Peyer's patch (tissue), 4 donors: Measurements from ENCODE around the gene LPGAT1. TPM values are rescaled to one million over a fixed set of nuclear protein-coding genes. Genes with fewer than 3 reads are reported as not detected.

Source experiments
- DNase-seq, 3 donors: peaks; one replicate each; pipeline ENCODE4 v3.0.0-alpha.2; 2017 to 2019
- H3K27ac ChIP-seq, 4 donors: fragments of 200-600 bp; sonication (generic); one replicate each; pipeline ENCODE4 v1.5.1; 2016 to 2019
- H3K27me3 ChIP-seq, 2 donors: fragments of 200-600 bp; sonication (generic); one replicate each; pipeline ENCODE4 v1.5.1; 2019
- H3K36me3 ChIP-seq, 3 donors: fragments of 200-600 bp; sonication (generic); one replicate each; pipeline ENCODE4 v1.5.1; 2016 to 2019
- H3K4me1 ChIP-seq, 4 donors: fragments of 200-600 bp; sonication (generic); one replicate each; pipeline ENCODE4 v1.5.1; 2016 to 2019
- H3K4me3 ChIP-seq, 4 donors: fragments of 200-600 bp; sonication (generic); 1 replicate in 3 of 4; 2 replicates in 1 of 4; pipeline ENCODE4 v1.5.1; 2016 to 2019; ENCODE audit warnings: mild to moderate bottlenecking in 1 of 4
- H3K9me3 ChIP-seq, 4 donors: fragments of 200-600 bp; sonication (generic); one replicate each; pipeline ENCODE4 v1.5.1; 2016 to 2019; ENCODE audit warnings: mild to moderate bottlenecking in 1 of 4
- POLR2A ChIP-seq, 2 donors: fragments of 450-650 bp; IDR thresholded peaks; one replicate each; pipeline ENCODE4 v1.5.1; 2017; ENCODE audit warnings: antibody characterized with exemption in 2 of 2, mild to moderate bottlenecking in 2 of 2, moderate library complexity in 2 of 2
- total RNA-seq, 4 donors: library from RNA; depleted of rRNA; stranded (reverse); fragments of >200 nt; gene quantifications; one replicate each; pipeline ENCODE4 v1.1.0, GENCODE V29; 2016
- TF ChIP-seq, protein P1 (sequence below), 6 experiments: fragments of 450-650 bp in 4 of 6; fragments of 200-600 bp in 2 of 6; sonication (generic) in 1 of 6; IDR thresholded peaks; one replicate each; pipeline ENCODE4 v1.5.1; 2017 to 2019; ENCODE audit warnings: antibody characterized with exemption in 6 of 6, mild to moderate bottlenecking in 3 of 6, moderate library complexity in 1 of 6

The LPGAT1 gene
- total RNA-seq, 4 donors from 2014 or later: 18.2 to 171 (median 138) TPM

- H3K27ac ChIP-seq: peak overlapping the region in 2 of 4 donors; percentile 10 to 22
- peaks cover 0 to 14% (median 0%) of the 10 kb centered on the region in 3 donors for H3K36me3 ChIP-seq
- H3K4me1 ChIP-seq: peaks cover 0 to 6% (median 0%) of the 10 kb centered on the region in 4 donors
- H3K9me3 ChIP-seq: no peaks in the 10 kb centered on the region
- no peaks in the 10 kb centered on the region for H3K27me3 ChIP-seq
- peak in 1 of 3 donors; percentile 70 for DNase-seq
- H3K4me3 ChIP-seq: no peak overlapping the region
- TF ChIP-seq, protein P1, sequence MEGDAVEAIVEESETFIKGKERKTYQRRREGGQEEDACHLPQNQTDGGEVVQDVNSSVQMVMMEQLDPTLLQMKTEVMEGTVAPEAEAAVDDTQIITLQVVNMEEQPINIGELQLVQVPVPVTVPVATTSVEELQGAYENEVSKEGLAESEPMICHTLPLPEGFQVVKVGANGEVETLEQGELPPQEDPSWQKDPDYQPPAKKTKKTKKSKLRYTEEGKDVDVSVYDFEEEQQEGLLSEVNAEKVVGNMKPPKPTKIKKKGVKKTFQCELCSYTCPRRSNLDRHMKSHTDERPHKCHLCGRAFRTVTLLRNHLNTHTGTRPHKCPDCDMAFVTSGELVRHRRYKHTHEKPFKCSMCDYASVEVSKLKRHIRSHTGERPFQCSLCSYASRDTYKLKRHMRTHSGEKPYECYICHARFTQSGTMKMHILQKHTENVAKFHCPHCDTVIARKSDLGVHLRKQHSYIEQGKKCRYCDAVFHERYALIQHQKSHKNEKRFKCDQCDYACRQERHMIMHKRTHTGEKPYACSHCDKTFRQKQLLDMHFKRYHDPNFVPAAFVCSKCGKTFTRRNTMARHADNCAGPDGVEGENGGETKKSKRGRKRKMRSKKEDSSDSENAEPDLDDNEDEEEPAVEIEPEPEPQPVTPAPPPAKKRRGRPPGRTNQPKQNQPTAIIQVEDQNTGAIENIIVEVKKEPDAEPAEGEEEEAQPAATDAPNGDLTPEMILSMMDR (IDR thresholded peaks at IDR 0.05): peak in 2 of 6 experiments; percentile 13 to 35
- TF ChIP-seq POLR2A (IDR thresholded peaks at IDR 0.05): no peak
Measured at GRCh38 chr1:211783897-211784296, 46.7 kb downstream of the LPGAT1 start.

DNA sequence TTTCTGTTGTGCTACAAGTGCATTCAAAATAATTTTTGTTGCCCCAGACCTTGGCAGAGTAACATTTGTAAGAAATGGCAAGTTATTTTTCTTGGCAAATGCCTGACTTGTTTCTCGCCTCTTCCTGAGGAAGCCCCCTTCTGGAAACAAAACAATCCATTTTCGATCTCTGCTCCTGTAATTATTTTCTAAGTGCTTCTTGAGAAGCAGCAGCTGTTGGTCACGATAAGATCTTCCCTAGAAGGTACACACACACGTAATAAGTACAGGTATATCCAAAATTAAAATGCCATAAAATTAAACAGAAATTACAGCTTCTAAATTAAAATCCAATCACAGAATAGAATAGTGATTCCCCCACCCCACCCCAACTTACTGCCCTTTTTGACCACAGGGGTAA, 47.3 kb downstream of the LPGAT1 start:
- Histone ChIP-seq H3K27me3 (no peaks in the 10 kb centered on the region), H3K4me1 (peaks cover 0 to 6% (median 0%) of the 10 kb centered on the region in 4 donors), H3K9me3 (no peaks in the 10 kb centered on the region), H3K27ac (peak overlapping the region in 1 of 4 donors; percentile 22), H3K4me3 (no peak overlapping the region), H3K36me3 (peaks cover 0 to 16% (median 0%) of the 10 kb centered on the region in 3 donors)
- DNase-seq: no peak
- TF ChIP-seq, protein P1 (IDR thresholded peaks at IDR 0.05): no peak
- no peak for TF ChIP-seq POLR2A (IDR thresholded peaks at IDR 0.05)

DNA sequence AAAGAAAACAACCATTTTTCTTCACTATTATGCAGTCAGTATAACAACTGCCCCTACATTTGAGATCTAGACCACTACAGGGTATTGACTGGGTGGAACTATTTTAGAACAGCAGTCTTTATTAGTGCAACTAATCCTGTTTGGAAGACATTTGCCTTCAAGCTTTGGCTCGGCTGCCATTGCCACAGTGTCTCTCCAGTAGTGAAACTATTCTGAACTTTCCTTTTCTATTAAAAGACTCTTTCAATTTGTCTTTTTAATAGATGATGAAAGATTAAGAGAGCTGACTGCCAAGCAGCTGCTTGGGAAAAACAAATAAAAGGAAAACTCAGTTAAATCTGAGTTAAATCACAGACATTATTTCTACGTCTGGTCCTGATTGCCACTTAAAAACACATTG, 49.3 kb downstream of the LPGAT1 start:
- peaks cover 0 to 21% (median 0%) of the 10 kb centered on the region in 3 donors for H3K36me3 ChIP-seq
- no peak for DNase-seq
- TF ChIP-seq, protein P1 (IDR thresholded peaks at IDR 0.05): no peak
- no peak for TF ChIP-seq POLR2A (IDR thresholded peaks at IDR 0.05)
- H3K27ac ChIP-seq: no peak overlapping the region
- peaks cover 0 to 6% (median 0%) of the 10 kb centered on the region in 4 donors for H3K4me1 ChIP-seq
- H3K4me3 ChIP-seq: no peak overlapping the region
- H3K27me3 ChIP-seq: no peaks in the 10 kb centered on the region
- H3K9me3 ChIP-seq: no peaks in the 10 kb centered on the region

DNA sequence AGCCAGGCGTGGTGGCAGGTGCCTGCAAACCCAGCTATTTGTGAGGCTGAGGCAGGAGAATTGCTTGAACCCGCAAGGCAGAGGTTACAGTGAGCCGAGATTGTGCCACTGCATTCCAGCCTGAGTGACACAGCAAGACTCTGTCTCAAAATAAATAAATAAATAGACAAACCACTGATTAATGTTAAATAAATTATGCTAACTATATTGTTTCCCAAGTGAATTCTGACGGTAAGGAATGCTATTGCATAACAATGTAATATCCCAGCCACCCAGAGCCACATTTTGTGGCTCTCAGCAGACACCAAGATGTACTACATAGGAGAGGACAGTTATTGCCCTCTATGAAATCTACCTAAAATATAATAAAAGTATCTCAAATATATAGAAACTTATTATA, 55.4 kb downstream of the LPGAT1 start:
- H3K27me3 ChIP-seq: no peaks in the 10 kb centered on the region
- H3K4me3 ChIP-seq: no peak overlapping the region
- TF ChIP-seq, protein P1 (IDR thresholded peaks at IDR 0.05): no peak
- TF ChIP-seq POLR2A (IDR thresholded peaks at IDR 0.05): no peak
- no peak overlapping the region for H3K27ac ChIP-seq
- H3K36me3 ChIP-seq: peaks cover 0 to 33% (median 0%) of the 10 kb centered on the region in 3 donors
- no peak for DNase-seq
- H3K4me1 ChIP-seq: no peaks in the 10 kb centered on the region
- no peaks in the 10 kb centered on the region for H3K9me3 ChIP-seq

DNA sequence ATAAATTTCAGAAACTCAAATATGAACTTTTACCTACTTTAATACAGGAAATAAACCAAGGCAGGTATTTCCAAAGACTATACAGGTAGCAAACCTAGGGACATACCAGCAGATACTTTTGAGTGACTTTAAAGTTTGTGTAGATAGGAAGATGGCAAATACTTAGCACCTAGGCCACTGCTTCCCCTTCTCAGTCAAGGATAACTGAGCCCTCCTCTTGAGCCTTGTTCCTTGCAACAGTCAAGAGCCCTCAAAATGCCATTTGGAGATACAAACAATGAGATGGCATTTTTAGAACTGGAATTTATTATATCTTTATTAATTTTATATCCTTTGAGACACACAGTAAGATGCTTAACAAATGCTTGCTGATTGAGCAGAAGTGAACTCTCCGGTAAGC, 65.9 kb downstream of the LPGAT1 start:
- H3K4me1 ChIP-seq: no peaks in the 10 kb centered on the region
- peaks cover 0 to 24% (median 0%) of the 10 kb centered on the region in 3 donors for H3K36me3 ChIP-seq
- no peak overlapping the region for H3K27ac ChIP-seq
- DNase-seq: no peak
- TF ChIP-seq, protein P1 (IDR thresholded peaks at IDR 0.05): no peak
- TF ChIP-seq POLR2A (IDR thresholded peaks at IDR 0.05): no peak
- no peaks in the 10 kb centered on the region for H3K9me3 ChIP-seq
- H3K4me3 ChIP-seq: no peak overlapping the region
- no peaks in the 10 kb centered on the region for H3K27me3 ChIP-seq

GRCh38 chr1:211762206-211762605, 68.4 kb downstream of the LPGAT1 start:
- Histone ChIP-seq H3K36me3 (peaks cover 0 to 22% (median 0%) of the 10 kb centered on the region in 3 donors), H3K27ac (no peak overlapping the region), H3K9me3 (peaks cover 0 to 4% (median 0%) of the 10 kb centered on the region in 4 donors), H3K4me1 (no peaks in the 10 kb centered on the region), H3K27me3 (no peaks in the 10 kb centered on the region), H3K4me3 (no peak overlapping the region)
- DNase-seq: no peak
- TF ChIP-seq, protein P1 (IDR thresholded peaks at IDR 0.05): no peak
- no peak for TF ChIP-seq POLR2A (IDR thresholded peaks at IDR 0.05)
